LNCaP clone FGC (cell line): ENCODE measurements around the gene CPE.

ENCODE experiments used
- DNase-seq: peaks from one replicate; pipeline ENCODE4 v3.0.0-alpha.2; 2011; ENCODE audit warnings: low read depth
- H3K4me3 ChIP-seq: 2 replicates; pipeline ENCODE4 v1.5.1; 2011; ENCODE audit warnings: mild to moderate bottlenecking, low read depth, low read length, control low read depth
- TF ChIP-seq, protein P1 (sequence below): IDR thresholded peaks from 2 replicates; pipeline ENCODE4 v1.5.1; 2012; ENCODE audit warnings: mild to moderate bottlenecking; ENCODE audit not compliant: control insufficient read depth, insufficient read depth; ENCODE audit errors: extremely low read depth

Gene CPE

GRCh38 chr4:165379678-165380064 is 863 bp downstream of the CPE start:
- no peak for DNase-seq
- TF ChIP-seq, protein P1, sequence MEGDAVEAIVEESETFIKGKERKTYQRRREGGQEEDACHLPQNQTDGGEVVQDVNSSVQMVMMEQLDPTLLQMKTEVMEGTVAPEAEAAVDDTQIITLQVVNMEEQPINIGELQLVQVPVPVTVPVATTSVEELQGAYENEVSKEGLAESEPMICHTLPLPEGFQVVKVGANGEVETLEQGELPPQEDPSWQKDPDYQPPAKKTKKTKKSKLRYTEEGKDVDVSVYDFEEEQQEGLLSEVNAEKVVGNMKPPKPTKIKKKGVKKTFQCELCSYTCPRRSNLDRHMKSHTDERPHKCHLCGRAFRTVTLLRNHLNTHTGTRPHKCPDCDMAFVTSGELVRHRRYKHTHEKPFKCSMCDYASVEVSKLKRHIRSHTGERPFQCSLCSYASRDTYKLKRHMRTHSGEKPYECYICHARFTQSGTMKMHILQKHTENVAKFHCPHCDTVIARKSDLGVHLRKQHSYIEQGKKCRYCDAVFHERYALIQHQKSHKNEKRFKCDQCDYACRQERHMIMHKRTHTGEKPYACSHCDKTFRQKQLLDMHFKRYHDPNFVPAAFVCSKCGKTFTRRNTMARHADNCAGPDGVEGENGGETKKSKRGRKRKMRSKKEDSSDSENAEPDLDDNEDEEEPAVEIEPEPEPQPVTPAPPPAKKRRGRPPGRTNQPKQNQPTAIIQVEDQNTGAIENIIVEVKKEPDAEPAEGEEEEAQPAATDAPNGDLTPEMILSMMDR: no peak
- H3K4me3 ChIP-seq: peak overlapping the region; percentile 54

- H3K4me3 ChIP-seq: no peak overlapping the region
- DNase-seq: no peak
- TF ChIP-seq, protein P1: no peak
These were observed 2.0 kb downstream of the CPE start for GRCh38 chr4:165380805-165381204.

- TF ChIP-seq, protein P1: no peak
- H3K4me3 ChIP-seq: no peak overlapping the region
- no peak for DNase-seq
These were observed 3.1 kb downstream of the CPE start for GRCh38 chr4:165381821-165382373.

DNA sequence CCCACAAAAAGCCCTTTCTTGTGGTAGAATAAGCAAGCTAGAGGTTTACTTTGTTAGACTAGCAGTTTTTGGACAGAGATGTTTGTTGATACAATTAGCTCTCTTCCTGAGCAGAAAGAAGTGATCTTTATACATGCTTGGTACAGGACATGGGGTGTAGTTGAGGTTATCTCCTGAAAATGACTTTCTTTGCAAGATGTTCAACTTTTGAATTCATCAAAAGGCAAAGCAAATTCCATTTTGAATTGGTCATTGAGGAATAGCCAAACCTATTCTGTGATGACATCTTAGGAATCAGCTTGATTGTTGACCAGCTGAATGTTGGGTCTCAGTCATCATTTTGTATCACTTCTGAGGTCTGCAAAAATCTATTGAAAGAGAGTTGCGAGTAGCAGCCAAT is 3.8 kb downstream of the CPE start:
- H3K4me3 ChIP-seq: no peak overlapping the region
- DNase-seq: no peak
- TF ChIP-seq, protein P1: no peak

GRCh38 chr4:165383591-165384073 is 4.8 kb downstream of the CPE start:
- TF ChIP-seq, protein P1: no peak
- no peak for DNase-seq
- no peak overlapping the region for H3K4me3 ChIP-seq

- DNase-seq: no peak
- H3K4me3 ChIP-seq: no peak overlapping the region
- TF ChIP-seq, protein P1: no peak
These were observed 5.4 kb downstream of the CPE start for GRCh38 chr4:165384186-165384585.

DNA sequence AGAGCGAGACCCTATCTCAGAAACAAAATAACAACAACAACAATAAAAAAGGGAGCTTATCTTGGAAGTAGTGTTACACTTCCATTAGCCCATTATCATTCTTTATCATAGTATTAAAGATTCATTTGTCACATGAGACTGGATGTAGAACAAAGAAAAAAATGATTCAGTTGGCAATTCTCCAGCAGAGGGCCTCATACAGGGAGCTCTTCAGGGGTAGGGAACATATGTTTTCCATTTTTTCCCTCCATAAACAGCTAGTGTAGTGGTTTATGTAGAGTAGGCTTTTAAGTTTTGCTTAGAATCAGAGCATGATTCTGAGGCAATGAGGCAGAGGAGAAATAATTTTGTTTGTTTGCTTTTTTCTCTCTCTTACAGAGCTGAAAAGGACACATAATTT is 5.8 kb downstream of the CPE start:
- no peak overlapping the region for H3K4me3 ChIP-seq
- no peak for DNase-seq
- TF ChIP-seq, protein P1: no peak
